ENCODE results near the gene PKP2. TPM values are rescaled to one million over a fixed set of nuclear protein-coding genes. Genes with fewer than 3 reads are reported as not detected.

The PKP2 gene
- total RNA-seq, 1 donor from 2014 or later: 428 TPM

DNA sequence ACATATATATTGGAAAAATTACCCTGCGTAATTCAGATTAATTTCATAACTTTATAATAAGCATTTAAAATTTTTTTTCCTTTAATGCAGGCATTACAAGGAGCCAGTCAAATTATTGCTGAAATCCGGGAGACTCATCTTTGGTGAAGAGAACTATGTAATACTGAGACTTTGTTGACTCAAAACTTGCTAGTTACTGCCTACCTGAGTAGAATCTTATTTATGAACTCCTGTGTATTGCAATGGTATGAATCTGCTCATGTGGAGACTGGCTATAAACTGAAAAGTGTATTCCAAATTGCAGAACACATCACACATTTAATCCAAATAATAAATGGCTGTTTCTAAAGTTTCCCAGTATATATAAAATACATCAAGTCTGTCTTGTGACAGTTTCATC, 153.3 kb downstream of the PKP2 start:
- Histone ChIP-seq H3K27ac (replicated peaks) (no peak overlapping the region), H3K9me3 (replicated peaks) (no peaks in the 10 kb centered on the region), H3K4me3 (no peak overlapping the region), H3K36me3 (peaks cover 93% of the 10 kb centered on the region), H3K4me1 (peaks cover 18% of the 10 kb centered on the region), H3K27me3 (ENCODE audit: low read depth) (no peaks in the 10 kb centered on the region)
- intact Hi-C loops (cut with micrococcal nuclease): no loop called here
- no peak for TF ChIP-seq CTCF (IDR thresholded peaks at IDR 0.05; ENCODE audit: borderline replicate concordance)
- DNase-seq: no peak

DNA sequence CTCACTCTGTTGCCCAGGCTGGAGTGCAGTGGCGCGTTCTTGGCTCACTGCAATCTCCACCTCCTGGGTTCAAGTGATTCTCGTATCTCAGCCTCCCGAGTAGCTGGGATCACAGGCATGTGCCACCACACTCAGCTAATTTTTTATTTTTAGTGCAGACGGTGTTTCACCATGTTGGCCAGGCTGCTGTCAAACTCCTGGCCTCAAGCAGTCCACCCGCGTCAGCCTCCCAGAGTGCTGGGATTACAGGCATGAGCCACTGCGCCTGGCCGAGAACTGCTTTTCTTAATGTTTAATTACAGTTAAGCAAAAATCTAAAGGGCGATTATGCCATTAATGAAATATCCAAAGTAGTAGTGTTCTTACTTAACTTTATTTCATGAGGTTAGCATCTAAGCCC, 154.4 kb downstream of the PKP2 start:
- intact Hi-C loops (cut with micrococcal nuclease): no loop called here
- no peak for DNase-seq
- H3K4me1 ChIP-seq: peaks cover 28% of the 10 kb centered on the region
- TF ChIP-seq CTCF (IDR thresholded peaks at IDR 0.05; ENCODE audit: borderline replicate concordance): no peak
- no peak overlapping the region for H3K27ac ChIP-seq (replicated peaks)
- no peak overlapping the region for H3K4me3 ChIP-seq
- peaks cover 93% of the 10 kb centered on the region for H3K36me3 ChIP-seq
- H3K27me3 ChIP-seq (ENCODE audit: low read depth): no peaks in the 10 kb centered on the region
- H3K9me3 ChIP-seq (replicated peaks): no peaks in the 10 kb centered on the region

Other genes starting within 250 kb of the PKP2 start
- 59.6 TPM for gene DNM1L, start 217.5 kb downstream of the PKP2 start, total RNA-seq
- 11.6 TPM for gene YARS2, start 140.9 kb downstream of the PKP2 start, total RNA-seq